GM19324 (cell line): ENCODE measurements around the gene TIMM22.
"Not testable (repeated sequence)": the region's sequence is repeated elsewhere in the genome, so short reads cannot be mapped to it uniquely, and the experiment has no call there.

ENCODE experiments used
- ATAC-seq: cut with Tn5 transposase; IDR thresholded peaks from one replicate; pipeline ENCODE4 v1.9.1; 2021; ENCODE audit warnings: mild to moderate bottlenecking, moderate library complexity; ENCODE audit not compliant: unreplicated experiment, low FRiP score

The TIMM22 gene

DNA sequence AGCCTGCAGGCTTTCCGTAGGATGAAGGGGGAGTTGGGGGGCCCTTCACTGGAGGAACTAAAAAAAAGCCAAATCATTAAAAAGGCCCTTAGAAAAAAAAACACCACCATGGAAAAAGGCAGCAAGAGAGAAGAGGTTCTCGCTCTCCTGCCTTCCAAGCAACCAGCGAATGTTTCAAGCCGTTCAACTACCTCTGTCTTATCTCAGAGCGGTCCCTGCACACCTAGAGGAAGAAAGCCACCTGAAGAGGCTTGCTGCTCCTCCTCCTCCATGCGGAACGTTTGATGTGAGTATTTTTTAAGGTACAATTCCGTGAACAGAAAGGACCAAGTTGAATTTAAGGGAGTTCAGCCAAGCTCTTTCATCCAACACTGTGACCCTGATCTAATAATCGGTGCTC, 26.6 kb upstream of the TIMM22 start:
- ATAC-seq, result no peak

DNA sequence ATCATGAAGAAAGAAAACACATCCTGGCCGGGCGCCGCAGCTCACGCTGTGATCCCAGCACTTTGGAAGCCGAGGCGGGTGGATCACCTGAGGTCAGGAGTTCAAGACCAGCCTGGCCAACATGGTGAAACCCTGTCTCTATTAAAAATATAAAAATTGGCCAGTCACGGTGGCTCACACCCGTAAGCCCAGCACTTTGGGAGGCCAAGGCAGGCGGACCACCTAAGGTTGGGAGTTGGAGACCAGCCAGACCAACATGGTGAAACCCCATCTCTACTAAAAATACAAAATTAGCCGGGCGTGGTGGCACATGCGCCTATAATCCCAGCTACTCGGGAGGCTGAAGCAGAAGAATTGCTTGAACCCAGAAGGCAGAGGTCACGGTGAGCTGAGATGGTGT, 25.1 kb upstream of the TIMM22 start:
- ATAC-seq, result not testable (repeated sequence)

DNA sequence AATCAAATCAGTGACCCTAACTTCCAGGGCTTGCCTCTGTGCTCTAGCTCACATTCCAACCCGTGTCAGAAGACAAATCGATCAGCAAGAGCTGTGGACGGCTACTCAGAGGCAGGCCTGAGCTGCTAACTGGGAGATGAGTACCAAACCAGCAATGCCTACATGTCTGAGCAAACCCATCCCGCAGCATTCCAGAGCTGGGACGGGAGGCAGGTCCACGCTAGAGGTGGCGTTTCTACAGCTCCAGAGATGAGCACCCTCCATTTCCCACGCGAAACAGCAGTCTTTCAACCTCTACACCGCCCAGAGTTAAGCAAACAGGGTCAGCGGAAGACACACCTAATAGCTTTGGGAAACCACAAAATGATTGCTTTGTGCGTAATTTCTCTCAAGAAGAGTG, 23.9 kb upstream of the TIMM22 start:
- ATAC-seq, result no peak

DNA sequence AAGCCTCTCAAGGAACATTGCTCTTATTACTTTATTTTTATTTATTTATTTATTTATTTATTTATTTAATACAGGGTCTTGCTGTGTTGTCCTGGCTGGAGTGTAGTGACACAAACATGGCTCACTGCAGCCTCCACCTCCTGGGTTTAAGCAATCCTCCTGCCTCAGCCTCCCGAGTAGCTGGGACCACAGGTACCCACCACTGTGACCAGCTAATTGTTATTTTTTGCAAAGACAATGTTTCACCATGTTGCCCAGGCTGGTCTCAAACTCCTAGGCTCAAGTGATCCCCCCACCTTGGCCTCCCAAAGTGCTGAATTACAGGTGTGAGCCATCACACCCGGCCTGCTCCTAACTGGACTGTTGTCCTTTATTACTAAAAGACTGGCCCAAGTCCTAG, 22.2 kb upstream of the TIMM22 start:
- ATAC-seq, result not testable (repeated sequence)

DNA sequence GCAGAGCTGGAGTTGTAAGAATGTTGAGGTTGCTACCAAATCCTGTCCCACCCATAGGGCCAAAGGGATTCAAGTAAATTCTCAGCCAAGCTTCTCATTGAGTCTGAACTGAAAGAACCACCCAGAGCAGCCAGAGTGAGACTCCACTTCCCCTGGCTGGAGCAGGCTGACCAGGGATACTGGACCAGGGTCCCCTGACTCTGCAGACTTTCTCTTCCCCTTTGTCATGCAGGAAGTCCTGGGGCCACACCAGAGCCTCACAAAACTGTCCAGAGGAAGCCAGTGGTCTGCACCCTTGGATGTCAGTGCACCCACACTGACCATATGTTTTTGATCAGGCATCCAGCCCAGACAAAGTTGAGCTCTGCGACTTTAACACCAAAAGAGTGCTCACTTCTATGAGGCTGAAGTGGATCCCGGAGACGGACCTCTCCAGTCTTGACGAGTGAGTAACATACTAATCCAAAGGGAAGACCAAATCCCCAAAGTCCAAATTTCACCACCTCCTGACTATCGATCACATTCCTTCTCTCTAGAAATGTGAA, 21.5 kb upstream of the TIMM22 start:
- ATAC-seq, result no peak

DNA sequence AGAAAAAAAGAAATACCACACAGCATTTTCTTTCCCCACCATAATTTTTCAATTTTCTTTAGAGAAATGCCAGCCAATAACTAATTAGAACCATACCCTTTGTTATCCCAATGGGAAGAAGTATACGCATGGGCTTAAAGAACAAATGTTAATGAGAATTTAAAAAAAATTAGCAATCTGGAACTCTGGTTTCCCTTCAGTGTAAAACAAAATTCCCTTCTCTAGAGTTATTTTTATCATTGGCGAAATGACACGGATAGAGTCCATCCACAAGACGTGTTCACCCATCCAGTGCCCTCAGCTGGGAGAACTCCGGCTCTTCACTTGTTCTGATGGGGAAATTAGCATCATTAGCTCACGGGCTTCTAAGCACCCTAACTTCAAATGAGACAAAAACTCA, 20.6 kb upstream of the TIMM22 start:
- ATAC-seq, result no peak

DNA sequence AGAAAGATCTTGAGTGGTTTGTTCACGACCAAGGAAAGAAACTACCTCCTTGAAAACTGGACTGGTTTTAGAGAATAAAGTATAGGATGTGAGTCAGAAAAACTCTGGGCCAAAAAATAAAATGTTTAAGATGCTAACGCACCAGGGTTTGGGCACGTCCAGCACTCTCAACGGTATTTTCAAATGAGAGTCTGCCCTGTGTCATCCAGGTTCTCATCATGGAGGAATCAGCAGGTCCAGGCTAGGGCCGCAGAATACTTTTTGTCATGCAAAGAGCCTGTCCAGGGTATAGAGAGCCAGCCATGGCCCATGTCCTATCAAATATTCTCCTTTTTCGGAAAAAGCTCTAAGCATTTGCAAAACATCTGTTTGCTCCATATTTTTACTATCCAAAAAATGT, 19.8 kb upstream of the TIMM22 start:
- ATAC-seq, result no peak

DNA sequence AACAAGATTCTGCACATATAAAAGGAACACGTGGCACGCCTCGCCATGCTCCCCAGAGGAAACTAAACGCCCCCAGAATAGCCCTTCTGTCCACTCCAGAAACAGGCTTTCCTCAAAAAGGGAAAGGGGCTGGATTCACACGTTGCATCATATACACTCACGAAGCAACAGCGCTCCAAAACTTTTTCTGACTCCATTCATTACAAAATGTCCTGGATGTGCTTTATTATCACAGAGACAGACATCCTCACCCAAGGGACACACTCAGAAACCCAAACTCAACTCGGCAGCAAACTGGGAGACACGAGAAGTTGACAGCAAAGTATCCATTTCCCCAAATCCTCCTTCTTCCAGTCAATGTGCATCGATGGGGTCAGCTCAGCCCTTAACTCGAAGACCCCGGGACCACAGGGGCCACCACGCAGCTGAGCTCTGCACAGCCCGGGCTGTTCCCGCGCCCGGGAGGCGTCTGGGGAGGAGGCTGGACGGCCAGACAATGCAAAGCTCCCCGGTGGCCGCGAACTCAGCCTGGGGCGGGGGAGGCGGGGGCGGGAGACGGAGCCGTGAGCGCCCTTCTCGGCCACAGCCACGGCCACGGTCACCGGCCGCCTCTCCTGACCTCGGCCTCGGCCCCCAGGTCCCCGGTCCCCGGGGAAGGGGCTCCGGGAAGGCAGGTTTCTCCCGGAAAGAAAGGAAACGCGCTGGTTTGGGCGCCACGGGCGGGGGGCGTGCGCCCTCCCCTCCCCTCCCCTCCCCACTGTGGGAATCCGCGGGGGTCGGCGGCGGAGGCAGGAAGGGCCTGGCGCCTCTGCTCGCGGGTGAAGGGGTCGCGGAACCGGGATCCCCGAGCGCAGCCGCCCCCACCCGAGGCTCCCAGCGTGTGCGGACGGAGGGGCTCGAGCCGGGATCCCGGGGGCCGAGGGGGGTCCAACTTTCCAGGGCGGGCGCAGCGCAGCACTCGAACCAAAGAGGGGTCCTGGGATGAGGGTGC, 18.5 kb upstream of the TIMM22 start:
- ATAC-seq, result no peak

DNA sequence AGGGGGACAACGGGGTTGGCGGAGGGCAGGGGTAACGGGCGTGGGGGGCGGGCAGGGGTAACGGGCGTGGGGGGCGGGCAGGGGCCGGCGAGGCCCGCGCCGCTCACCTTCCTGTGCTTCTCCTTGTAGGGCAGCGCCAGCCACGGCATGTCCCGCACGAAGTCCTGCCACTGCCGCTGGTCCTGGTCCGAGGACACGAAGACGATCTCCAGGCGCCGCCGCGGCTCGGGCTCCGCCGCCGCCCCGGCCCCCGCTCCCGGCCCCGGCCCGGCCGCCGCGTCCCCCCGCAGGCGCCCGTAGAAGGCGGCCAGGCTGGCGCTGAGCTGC, 17.8 kb upstream of the TIMM22 start:
- no peak for ATAC-seq

DNA sequence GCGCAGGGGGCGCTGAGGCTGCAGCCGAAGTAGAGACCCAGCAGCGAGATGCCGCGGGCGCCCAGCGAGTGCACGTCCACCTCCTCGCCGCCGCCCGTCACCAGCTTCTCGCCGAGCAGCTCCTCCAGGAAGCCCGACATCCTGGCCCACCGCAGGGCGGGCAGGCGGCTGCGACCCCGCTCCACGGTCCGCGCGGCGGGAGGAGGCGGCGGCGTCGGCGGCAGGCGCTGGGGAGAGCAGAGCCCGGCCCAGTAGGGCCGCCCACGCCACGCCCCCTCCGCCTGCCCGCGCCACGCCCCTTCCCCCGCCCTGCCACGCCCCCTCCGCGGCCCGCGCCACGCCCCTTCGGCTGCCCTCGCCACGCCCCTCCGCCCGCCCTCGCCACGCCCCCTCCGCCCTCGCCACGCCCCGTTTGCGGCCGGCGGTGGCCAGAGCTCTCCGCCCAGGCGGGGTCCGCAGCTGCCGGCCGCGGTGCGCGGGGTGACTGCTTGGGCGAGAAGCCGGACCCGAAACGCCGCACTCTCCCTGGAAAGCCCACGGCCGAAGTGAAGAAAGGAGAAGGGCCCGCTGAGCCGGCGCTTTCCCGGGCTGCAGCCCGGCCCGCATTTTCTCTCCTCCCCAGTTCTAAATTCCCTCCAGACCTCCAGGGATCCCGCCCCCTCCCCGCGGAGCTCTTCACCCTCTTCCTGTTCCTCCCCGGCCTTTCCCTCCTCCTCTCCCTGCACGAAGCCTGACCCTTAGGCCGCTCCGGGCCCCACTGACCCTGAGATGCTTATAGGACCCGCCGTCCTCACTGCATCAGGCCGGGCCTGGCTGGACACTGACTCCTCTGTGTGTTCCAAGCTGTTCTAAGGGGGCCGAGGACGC, 17.2 kb upstream of the TIMM22 start, which contains the start of gene NXN:
TSS of gene NXN (minus strand) at position 238 of the 867 bp plus-strand sequence.
- ATAC-seq, result peak; percentile 79

DNA sequence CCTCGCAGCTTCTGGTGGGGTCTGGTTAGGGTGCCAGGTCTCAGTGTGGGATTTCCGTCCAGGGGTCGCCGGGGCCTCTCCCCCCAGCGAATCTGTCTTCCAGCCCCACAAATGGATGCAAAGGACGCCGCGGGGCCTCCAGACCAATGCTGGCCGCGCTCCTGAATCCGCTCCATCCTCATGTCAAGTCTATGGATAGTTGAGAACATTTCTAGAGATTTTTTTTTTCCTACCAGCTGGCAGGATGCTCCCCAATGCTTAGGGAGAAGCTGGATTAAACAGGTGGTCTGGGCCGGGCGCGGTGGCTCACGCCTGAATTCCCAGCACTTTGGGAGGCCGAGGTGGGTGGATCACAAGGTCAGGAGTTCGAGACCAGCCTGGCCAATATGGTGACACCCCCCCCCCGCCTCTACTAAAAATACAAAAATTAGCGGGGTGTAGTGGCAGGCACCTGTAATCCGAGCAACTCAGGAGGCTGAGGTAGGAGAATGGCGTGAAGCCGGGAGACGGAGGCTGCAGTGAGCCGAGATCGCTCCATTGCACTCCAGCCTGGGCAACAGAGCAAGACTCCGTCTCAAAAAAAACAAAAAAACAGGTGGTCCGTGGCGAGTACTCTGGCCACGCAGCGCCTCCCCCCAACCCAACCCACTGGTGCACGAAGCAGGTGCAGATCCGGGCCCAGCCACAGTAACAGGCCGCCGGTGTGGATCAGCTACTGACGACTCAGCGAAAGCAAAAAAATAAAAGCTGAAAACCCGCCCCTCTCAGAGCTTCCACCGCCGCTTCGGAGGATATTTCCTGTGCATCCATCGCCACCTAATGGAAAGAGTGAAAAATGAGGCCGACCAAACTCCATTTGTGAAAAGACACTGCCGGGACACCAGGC, 16.3 kb upstream of the TIMM22 start:
- ATAC-seq, result no peak

DNA sequence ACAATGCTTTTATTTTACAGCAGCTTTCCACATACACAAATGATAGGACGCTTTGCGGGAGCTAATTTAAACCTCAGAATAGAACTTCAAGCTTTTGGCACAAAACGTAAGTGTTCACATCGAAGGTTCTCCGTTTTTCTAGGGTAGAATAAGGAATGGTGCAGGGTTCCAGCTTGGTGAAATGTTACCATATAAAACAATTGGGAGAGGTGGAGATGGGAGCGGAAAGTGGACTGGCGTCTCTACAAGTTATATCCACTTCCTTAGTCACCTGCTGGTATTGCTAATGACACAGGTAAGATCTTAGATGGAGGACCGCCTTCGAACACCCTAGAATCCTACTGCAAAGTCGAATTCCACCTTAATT, 15.7 kb upstream of the TIMM22 start:
- ATAC-seq, result no peak

DNA sequence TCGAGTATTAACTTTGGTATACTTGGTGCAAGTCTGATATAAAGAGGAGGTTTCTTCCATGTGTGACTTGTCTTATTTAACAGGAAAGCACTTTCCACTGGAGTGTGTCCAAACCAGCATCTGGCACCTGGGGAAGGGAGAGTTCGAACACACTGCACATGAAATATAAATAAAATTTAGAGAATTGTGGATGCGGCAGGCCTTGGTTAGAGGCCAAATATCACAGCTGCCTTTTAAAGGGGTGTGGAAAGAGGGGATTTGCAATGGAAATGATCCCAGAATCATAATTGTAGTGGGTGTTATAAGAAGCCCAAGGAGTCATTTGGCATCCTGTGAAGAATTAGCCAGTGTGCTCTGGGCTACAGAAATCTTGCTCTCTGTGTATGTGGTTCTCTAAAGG, 13.0 kb upstream of the TIMM22 start:
- no peak for ATAC-seq

DNA sequence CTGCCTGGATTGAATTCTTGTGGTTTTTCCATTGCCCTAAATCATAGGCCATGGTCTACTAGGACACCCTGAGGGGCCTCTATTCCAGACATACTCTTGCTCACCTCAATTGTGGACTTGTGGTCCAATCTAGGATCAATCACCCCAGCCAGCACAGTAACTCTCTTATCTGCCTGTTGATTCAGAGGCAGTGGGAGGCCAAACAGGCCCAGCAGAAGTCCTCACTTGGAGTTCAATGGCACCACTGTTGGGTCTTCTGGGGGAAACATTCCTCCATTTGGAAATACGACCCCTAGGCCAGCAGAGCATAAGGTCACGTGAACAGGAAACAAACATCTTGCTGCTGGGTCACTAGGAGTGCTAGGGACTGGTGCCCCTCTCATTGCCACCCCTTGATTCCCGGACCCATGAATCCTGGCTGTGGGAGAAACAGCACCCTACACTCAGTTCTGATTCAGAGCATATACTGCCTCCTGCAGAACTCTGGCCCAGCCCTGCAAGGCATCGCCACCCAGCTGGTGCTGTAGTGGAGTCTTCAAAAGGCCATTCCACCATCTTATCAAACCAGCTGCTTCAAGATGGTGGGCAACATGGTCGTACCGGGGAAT, 10.5 kb upstream of the TIMM22 start:
- no peak for ATAC-seq

DNA sequence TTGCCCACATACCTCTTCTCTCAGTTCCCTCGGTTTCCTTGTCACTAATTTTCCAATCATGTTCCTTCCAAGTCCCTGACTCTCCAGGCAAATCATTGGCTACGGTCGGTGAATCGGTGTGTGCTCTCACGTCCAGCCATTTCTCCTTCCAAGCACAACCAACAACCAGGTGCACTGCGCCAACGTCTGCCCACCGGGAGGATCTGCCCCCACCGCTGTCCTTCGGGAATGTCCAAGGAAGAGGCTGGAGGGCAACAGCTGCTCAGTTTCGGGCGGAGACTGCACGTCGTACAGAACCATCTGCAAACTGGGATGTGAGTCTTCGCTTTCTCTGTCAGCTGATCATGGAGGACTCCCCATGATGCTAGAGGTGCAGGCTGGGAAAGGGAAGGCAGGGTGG, 9.0 kb upstream of the TIMM22 start:
- no peak for ATAC-seq

DNA sequence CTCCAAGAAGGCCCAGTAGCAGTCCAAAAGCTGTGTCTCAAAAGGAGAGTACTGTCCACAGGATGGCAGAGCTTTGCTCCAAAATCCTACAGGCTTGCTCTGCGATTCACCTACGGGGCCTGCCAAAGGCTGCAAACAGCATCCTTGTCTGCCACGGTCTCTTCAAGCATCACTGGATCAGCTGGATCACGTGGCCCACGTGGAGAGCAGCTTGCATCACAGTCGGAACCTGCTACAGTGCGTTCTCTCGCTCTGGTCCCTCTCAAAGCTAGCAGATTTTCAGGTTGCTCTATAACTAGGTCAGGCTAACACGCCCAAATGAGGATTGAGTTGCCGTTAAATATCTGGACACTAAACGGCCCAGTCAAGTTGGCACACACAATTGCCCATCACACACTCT, 8.4 kb upstream of the TIMM22 start:
- ATAC-seq, result no peak

DNA sequence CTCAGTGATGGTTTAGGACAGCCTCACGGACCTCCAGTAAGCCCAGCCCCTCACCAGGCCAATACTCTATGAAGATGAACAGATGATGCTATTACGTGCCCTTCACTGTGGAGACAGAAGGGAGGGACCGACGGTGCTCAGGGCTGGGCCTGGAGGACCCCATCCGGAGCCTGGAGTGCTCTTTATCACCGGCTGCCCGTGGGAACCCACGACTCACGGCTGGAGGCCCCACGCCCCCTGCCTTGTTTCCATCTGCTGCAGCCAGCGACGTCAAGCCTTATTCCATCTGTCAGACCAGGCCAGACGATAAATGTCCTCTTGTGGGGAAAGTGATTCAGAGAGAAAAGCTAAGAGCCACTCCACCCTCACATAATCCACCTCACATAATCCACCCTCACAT, 4.0 kb upstream of the TIMM22 start:
- no peak for ATAC-seq

DNA sequence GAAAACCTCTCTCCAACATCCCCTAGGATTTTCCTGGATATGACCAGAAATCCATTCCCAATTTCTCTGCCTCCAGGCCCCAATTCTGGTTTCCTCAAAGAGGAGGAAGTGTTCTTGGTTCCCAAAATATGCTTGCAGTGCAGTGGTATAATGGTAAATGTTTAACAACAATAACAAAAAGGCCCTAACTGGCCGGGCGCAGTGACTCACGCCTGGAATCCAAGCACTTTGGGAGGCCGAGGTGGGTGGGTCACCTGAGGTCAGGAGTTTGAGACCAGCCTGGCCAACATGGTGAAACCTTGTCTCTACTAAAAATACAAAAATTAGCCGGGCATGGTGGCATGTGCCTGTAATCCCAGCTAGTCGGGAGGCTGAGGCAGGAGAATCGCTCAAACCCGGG, 1.6 kb upstream of the TIMM22 start:
- ATAC-seq, result not testable (repeated sequence)

DNA sequence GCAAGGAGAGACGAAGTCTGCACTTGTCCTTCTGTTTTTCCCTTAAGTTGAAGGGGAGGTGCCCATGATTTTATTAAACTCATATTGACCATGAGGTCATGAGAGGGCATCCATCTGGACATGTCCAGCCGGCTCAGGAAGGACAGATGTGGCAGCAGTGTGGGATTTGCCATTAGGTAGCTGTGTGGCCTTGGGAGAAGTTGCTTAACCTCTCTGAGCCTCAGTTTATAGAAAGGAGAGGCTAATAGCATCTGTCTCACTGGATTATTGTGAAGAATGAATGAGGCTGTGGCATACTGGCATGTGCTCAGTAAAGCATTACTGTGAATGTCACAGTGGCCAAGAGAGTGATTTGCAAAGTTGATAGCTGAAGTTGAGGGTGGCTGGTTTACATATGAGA, 1.2 kb downstream of the TIMM22 start:
- ATAC-seq, result no peak
